GM19240 (cell line): Measurements from ENCODE around the gene IQCF2.
"Not testable (repeated sequence)": the region's sequence is repeated elsewhere in the genome, so short reads cannot be mapped to it uniquely, and the experiment has no call there.

Experiments used
- DNase-seq: peaks from one replicate; pipeline ENCODE4 v3.0.0; 2011; ENCODE audit warnings: low spot score; ENCODE audit not compliant: insufficient read length

Gene IQCF2

GRCh38 chr3:51860703-51861665, at the start of gene IQCF2:
Gene IQCF2 (plus strand): TSS chr3:51861615. CDS start chr3:51861667, 52 bp downstream.
- no peak for DNase-seq

GRCh38 chr3:51813539-51813938, 47.9 kb upstream of the IQCF2 start:
- no peak for DNase-seq

- DNase-seq: no peak
Measured at GRCh38 chr3:51814034-51814433, 47.4 kb upstream of the IQCF2 start.

GRCh38 chr3:51815614-51816013, 45.8 kb upstream of the IQCF2 start:
- no peak for DNase-seq

GRCh38 chr3:51816723-51817122, 44.7 kb upstream of the IQCF2 start:
- no peak for DNase-seq

- DNase-seq: no peak
Measured at GRCh38 chr3:51817375-51817774, 44.0 kb upstream of the IQCF2 start.

GRCh38 chr3:51819151-51819550, 42.3 kb upstream of the IQCF2 start:
- DNase-seq: no peak

GRCh38 chr3:51819709-51820406, 41.6 kb upstream of the IQCF2 start:
- no peak for DNase-seq

- DNase-seq: no peak
Measured at GRCh38 chr3:51828297-51828696, 33.1 kb upstream of the IQCF2 start.

GRCh38 chr3:51830345-51830744, 31.1 kb upstream of the IQCF2 start:
- no peak for DNase-seq

GRCh38 chr3:51830836-51831385, 30.5 kb upstream of the IQCF2 start:
- DNase-seq: no peak

- no peak for DNase-seq
Measured at GRCh38 chr3:51836606-51837005, 24.8 kb upstream of the IQCF2 start.

GRCh38 chr3:51845129-51845528, 16.3 kb upstream of the IQCF2 start:
- DNase-seq: no peak

- not testable (repeated sequence) for DNase-seq
Measured at GRCh38 chr3:51855411-51855810, 6.0 kb upstream of the IQCF2 start.

- no peak for DNase-seq
Measured at GRCh38 chr3:51862886-51863285, 1.5 kb downstream of the IQCF2 start.

GRCh38 chr3:51868896-51869295, 7.5 kb downstream of the IQCF2 start:
- not testable (repeated sequence) for DNase-seq

- no peak for DNase-seq
Measured at GRCh38 chr3:51869304-51869703, 7.9 kb downstream of the IQCF2 start.

- no peak for DNase-seq
Measured at GRCh38 chr3:51873253-51873766, 11.9 kb downstream of the IQCF2 start.

GRCh38 chr3:51873876-51874275, 12.5 kb downstream of the IQCF2 start:
- DNase-seq: no peak

GRCh38 chr3:51874411-51874810, 13.0 kb downstream of the IQCF2 start:
- DNase-seq: no peak

GRCh38 chr3:51874889-51875288, 13.5 kb downstream of the IQCF2 start:
- no peak for DNase-seq

- DNase-seq: no peak
Measured at GRCh38 chr3:51875501-51875900, 14.1 kb downstream of the IQCF2 start, which contains the start of gene IQCF5. Gene IQCF5 (minus strand): TSS chr3:51875601. CDS start chr3:51875531, 70 bp downstream.
